ENCODE measurements around the gene GNAO1.

GRCh38 chr16:56346131-56346890 lies 155.0 kb downstream of the GNAO1 start:
- TF ChIP-seq ZNF263 (CRISPR knock-in tag; IDR thresholded peaks at IDR 0.05; ENCODE audit: borderline replicate concordance): no peak
- no peak for TF ChIP-seq MAFK (IDR thresholded peaks at IDR 0.05; ENCODE audit: low read length)
- TF ChIP-seq GATA2 (CRISPR knock-in tag; IDR thresholded peaks at IDR 0.05): no peak
